WI38 (cell line): ENCODE measurements around the gene NRG3.

ENCODE experiments used
- H3K4me3 ChIP-seq: 2 replicates; pipeline ENCODE4 v1.5.1; 2011; ENCODE audit warnings: low read depth, mild to moderate bottlenecking, control low read depth, low read length
- TF ChIP-seq, protein P1 (sequence below): IDR thresholded peaks from 2 replicates; pipeline ENCODE4 v1.5.1; 2012; ENCODE audit warnings: low read depth, mild to moderate bottlenecking, control low read depth, low read length

NRG3 gene

DNA sequence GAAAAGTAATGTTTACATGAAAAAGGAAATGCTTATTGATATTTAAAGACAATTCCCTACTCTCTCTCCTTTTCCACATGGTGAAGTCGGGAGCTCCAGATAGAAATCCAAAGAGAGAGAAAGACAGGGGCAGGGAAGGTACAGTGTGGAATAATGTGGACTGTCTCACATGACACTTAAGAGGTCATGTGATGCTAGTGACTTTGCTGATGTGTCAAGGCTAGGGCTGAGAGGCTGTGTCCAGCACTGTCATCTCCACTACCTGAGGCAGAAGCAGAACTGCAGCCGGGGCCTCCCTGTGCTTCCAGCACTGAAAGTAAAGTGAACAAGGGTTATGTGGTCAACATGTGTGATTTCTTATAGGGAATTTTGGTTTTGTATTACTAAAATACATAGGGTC is 26.0 kb downstream of the NRG3 start:
- H3K4me3 ChIP-seq: no peak overlapping the region

DNA sequence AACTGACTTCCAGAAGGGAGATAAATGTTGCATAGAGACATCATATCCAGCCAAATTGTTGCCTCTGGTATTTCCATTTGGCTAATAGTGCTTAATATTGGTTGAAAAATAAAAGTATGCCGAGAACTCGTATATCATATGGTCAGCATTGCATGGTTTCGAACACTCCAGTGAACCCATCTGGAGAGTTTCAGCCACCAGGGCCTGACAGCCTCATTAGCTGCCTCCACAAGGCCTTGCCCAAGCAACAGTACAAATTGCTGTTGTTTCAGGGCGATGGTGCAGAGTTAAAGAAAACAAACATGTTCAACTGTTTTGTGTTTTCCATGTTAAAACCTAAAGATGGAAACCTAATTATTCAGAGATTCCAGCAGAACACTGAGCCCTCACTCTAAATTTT is 28.5 kb downstream of the NRG3 start:
- TF ChIP-seq, protein P1, sequence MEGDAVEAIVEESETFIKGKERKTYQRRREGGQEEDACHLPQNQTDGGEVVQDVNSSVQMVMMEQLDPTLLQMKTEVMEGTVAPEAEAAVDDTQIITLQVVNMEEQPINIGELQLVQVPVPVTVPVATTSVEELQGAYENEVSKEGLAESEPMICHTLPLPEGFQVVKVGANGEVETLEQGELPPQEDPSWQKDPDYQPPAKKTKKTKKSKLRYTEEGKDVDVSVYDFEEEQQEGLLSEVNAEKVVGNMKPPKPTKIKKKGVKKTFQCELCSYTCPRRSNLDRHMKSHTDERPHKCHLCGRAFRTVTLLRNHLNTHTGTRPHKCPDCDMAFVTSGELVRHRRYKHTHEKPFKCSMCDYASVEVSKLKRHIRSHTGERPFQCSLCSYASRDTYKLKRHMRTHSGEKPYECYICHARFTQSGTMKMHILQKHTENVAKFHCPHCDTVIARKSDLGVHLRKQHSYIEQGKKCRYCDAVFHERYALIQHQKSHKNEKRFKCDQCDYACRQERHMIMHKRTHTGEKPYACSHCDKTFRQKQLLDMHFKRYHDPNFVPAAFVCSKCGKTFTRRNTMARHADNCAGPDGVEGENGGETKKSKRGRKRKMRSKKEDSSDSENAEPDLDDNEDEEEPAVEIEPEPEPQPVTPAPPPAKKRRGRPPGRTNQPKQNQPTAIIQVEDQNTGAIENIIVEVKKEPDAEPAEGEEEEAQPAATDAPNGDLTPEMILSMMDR: no peak
- H3K4me3 ChIP-seq: no peak overlapping the region

More for the DNA sequence above, 26.0 kb downstream of the NRG3 start:
- TF ChIP-seq, protein P1: no peak

DNA sequence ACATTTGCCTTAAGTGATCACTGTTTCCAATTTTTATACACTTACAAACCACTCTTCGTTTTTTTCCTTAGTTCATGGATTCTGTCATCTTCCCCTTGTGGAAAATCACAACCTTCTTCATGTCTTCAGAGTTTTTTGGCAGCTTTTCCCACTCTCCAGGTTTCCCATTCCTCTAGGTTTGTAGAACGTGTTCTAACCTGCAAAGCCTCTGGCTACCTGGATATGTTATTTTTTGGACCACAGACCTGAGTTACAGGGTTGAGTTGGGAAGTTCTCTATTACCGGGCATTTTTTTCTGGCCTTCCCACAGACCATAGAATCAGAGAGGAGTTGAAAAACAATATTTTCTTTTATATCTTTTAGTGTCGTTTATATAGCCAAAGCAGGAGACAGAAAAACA is 30.2 kb downstream of the NRG3 start:
- TF ChIP-seq, protein P1: no peak
- no peak overlapping the region for H3K4me3 ChIP-seq

DNA sequence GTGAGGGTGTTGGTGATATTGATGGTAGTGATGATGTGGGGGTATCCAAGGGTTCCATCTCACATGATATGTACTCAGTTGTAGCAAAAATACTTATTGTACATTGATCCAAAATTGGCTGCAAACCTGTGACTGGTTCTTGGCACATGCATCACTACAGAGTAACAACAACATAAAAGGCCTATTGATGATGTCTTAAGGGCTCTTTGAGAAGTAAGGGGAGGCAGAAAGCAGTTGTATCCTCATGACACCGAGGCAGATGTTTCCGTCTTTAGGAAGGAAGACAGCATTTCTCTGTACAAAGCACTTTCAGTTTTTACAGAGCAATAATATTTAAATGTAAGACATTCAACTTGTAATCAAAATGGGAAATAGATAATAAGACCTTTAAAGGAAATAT is 34.5 kb downstream of the NRG3 start:
- H3K4me3 ChIP-seq: no peak overlapping the region
- TF ChIP-seq, protein P1: no peak

DNA sequence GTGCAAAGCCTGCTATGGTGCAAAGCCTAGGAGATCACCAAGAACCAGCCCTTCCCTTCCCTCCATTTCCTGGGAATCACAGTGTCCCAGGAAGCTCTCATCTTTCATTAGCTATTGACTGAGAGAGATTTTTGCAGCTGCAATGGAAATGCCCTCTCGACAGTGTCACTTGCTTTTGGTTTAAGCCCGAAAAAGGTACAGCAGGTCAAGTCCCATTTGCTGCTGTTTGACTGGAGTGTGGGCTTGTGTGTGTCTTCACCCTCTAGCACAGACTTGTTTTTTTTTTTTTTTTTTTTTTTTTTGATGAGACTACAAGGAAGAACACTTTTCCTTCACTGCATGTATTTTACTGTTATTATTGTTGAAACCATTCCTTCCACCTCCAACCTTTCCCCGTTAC is 36.3 kb downstream of the NRG3 start:
- TF ChIP-seq, protein P1: no peak
- no peak overlapping the region for H3K4me3 ChIP-seq

DNA sequence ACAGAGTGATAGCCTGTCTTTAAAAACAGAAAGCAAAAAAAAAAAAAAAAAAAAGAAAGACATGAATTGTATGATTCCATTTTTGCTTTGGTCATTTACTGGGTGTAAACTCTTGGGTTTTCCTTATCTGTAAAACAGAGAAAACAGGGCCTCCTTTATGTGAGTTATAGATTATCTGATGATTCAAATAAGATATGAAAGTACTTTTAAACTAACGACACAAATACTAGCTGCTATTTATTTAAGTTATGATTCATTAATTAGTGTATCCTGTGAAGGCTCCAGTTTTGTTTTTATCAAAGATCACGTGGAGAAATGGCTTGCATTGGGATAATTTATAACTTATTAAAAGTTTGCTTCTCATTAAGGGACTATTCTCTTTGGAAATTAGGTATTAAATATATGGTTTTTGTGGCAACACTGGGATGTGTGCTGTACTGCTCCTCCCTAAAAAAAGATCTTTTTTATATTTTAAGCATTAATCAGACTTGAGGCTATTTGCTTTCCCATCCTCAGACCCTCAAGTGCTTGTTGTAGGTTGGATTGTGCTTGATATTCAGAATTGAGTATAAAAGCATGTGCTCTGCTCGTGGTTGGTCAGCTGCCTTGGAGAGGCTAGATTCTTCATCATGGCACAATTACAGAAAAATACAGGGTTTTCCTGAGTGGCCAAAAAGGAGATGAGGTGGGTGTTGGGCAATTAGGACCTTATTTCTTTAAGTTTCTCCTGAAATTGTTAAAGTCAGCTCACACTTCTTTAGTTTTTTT is 39.9 kb downstream of the NRG3 start:
- TF ChIP-seq, protein P1: no peak

DNA sequence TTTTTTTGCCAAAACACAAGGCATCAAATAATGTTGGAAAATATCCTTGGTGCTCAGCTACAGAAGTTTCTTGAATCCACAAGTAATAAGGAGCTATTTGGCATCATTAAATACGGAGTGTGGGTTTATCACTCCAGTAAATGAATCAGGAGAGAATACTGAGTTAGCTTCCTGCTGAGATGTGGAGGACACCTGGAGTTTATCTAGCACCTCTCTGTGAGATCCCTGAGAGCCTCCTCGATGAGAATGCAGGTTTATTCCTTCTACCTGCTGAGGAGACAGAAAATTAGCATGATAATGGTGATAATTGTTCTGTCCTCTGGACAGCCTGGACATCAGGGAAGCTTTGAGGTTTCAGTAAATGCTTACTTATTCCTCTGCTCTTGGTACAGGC is 40.5 kb downstream of the NRG3 start:
- TF ChIP-seq, protein P1: no peak
- no peak overlapping the region for H3K4me3 ChIP-seq

More for the DNA sequence above, 39.9 kb downstream of the NRG3 start:
- H3K4me3 ChIP-seq: no peak overlapping the region
